Rectal smooth muscle tissue (tissue), 1 donor: ENCODE results near the gene PRR19.

Source experiments
- H3K27ac ChIP-seq: one replicate; pipeline ENCODE4 v1.7.0; 2013; ENCODE audit warnings: low read depth, low read length, inconsistent platforms
- H3K27me3 ChIP-seq: one replicate; pipeline ENCODE4 v1.7.0; 2013; ENCODE audit warnings: low read length; ENCODE audit not compliant: control insufficient read depth, insufficient read depth
- H3K36me3 ChIP-seq: one replicate; pipeline ENCODE4 v1.7.0; 2013; ENCODE audit warnings: low read length; ENCODE audit not compliant: control insufficient read depth, insufficient read depth
- H3K4me1 ChIP-seq: one replicate; pipeline ENCODE4 v1.7.0; 2013; ENCODE audit warnings: low read length; ENCODE audit not compliant: control insufficient read depth, insufficient read depth
- H3K4me3 ChIP-seq: one replicate; pipeline ENCODE4 v1.7.0; 2013; ENCODE audit warnings: low read length
- H3K9ac ChIP-seq: one replicate; pipeline ENCODE4 v1.7.0; 2013; ENCODE audit warnings: low read length

Gene PRR19

GRCh38 chr19:42344336-42344893, 42.5 kb downstream of the PRR19 start:
- no peak overlapping the region for H3K4me3 ChIP-seq
- peaks cover 5% of the 10 kb centered on the region for H3K36me3 ChIP-seq
- no peak overlapping the region for H3K9ac ChIP-seq
- H3K27ac ChIP-seq: no peak overlapping the region
- no peaks in the 10 kb centered on the region for H3K4me1 ChIP-seq
- H3K27me3 ChIP-seq: no peaks in the 10 kb centered on the region

- peaks cover 5% of the 10 kb centered on the region for H3K36me3 ChIP-seq
- H3K27ac ChIP-seq: no peak overlapping the region
- no peaks in the 10 kb centered on the region for H3K4me1 ChIP-seq
- H3K4me3 ChIP-seq: no peak overlapping the region
- H3K9ac ChIP-seq: no peak overlapping the region
- H3K27me3 ChIP-seq: no peaks in the 10 kb centered on the region
Observed at GRCh38 chr19:42345191-42345812, 43.4 kb downstream of the PRR19 start.

GRCh38 chr19:42348211-42348610, 46.3 kb downstream of the PRR19 start:
- Histone ChIP-seq H3K9ac (no peak overlapping the region), H3K36me3 (peaks cover 5% of the 10 kb centered on the region)

GRCh38 chr19:42349378-42350107, 47.6 kb downstream of the PRR19 start:
- no peaks in the 10 kb centered on the region for H3K27me3 ChIP-seq
- H3K4me3 ChIP-seq: no peak overlapping the region
- H3K27ac ChIP-seq: no peak overlapping the region
- H3K9ac ChIP-seq: no peak overlapping the region
- H3K4me1 ChIP-seq: no peaks in the 10 kb centered on the region
- H3K36me3 ChIP-seq: peaks cover 11% of the 10 kb centered on the region

More at GRCh38 chr19:42348211-42348610, 46.3 kb downstream of the PRR19 start:
- Histone ChIP-seq H3K27ac (no peak overlapping the region), H3K4me3 (no peak overlapping the region), H3K27me3 (no peaks in the 10 kb centered on the region), H3K4me1 (no peaks in the 10 kb centered on the region)

- no peak overlapping the region for H3K27ac ChIP-seq
Observed at GRCh38 chr19:42350417-42350816, 48.5 kb downstream of the PRR19 start.

GRCh38 chr19:42351079-42351735, 49.3 kb downstream of the PRR19 start:
- Histone ChIP-seq H3K9ac (no peak overlapping the region), H3K4me3 (no peak overlapping the region), H3K36me3 (peaks cover 14% of the 10 kb centered on the region), H3K27ac (no peak overlapping the region), H3K4me1 (no peaks in the 10 kb centered on the region), H3K27me3 (no peaks in the 10 kb centered on the region)

More at GRCh38 chr19:42350417-42350816, 48.5 kb downstream of the PRR19 start:
- Histone ChIP-seq H3K4me3 (no peak overlapping the region), H3K36me3 (peaks cover 14% of the 10 kb centered on the region), H3K4me1 (no peaks in the 10 kb centered on the region), H3K9ac (no peak overlapping the region), H3K27me3 (no peaks in the 10 kb centered on the region)

- Histone ChIP-seq H3K27ac (no peak overlapping the region), H3K4me3 (no peak overlapping the region), H3K4me1 (no peaks in the 10 kb centered on the region), H3K9ac (no peak overlapping the region), H3K36me3 (peaks cover 21% of the 10 kb centered on the region), H3K27me3 (no peaks in the 10 kb centered on the region)
Observed at GRCh38 chr19:42352301-42353259, 50.6 kb downstream of the PRR19 start.

- Histone ChIP-seq H3K9ac (no peak overlapping the region), H3K4me1 (no peaks in the 10 kb centered on the region), H3K4me3 (no peak overlapping the region), H3K36me3 (peaks cover 21% of the 10 kb centered on the region), H3K27ac (no peak overlapping the region), H3K27me3 (no peaks in the 10 kb centered on the region)
Observed at GRCh38 chr19:42353341-42354015, 51.5 kb downstream of the PRR19 start.

GRCh38 chr19:42355896-42356295, 54.0 kb downstream of the PRR19 start:
- H3K27me3 ChIP-seq: no peaks in the 10 kb centered on the region
- H3K4me1 ChIP-seq: no peaks in the 10 kb centered on the region
- no peak overlapping the region for H3K4me3 ChIP-seq
- H3K27ac ChIP-seq: no peak overlapping the region
- H3K9ac ChIP-seq: no peak overlapping the region
- peaks cover 24% of the 10 kb centered on the region for H3K36me3 ChIP-seq

GRCh38 chr19:42356686-42357085, 54.8 kb downstream of the PRR19 start:
- H3K36me3 ChIP-seq: peaks cover 24% of the 10 kb centered on the region

GRCh38 chr19:42357290-42357689, 55.4 kb downstream of the PRR19 start:
- no peak overlapping the region for H3K4me3 ChIP-seq
- H3K36me3 ChIP-seq: peaks cover 24% of the 10 kb centered on the region
- no peak overlapping the region for H3K27ac ChIP-seq
- H3K27me3 ChIP-seq: no peaks in the 10 kb centered on the region
- H3K4me1 ChIP-seq: no peaks in the 10 kb centered on the region
- H3K9ac ChIP-seq: no peak overlapping the region

More at GRCh38 chr19:42356686-42357085, 54.8 kb downstream of the PRR19 start:
- no peaks in the 10 kb centered on the region for H3K4me1 ChIP-seq
- no peaks in the 10 kb centered on the region for H3K27me3 ChIP-seq
- no peak overlapping the region for H3K9ac ChIP-seq
- no peak overlapping the region for H3K4me3 ChIP-seq
- H3K27ac ChIP-seq: no peak overlapping the region
